Measurements from ENCODE around the gene SLC15A4.

- TF ChIP-seq CTCF (IDR thresholded peaks at IDR 0.05) (no peak), POLR2A (IDR thresholded peaks at IDR 0.05; ENCODE audit: low read depth) (no peak)
These were observed 43.9 kb downstream of the SLC15A4 start for GRCh38 chr12:128779901-128780300.
